Activated CD4-positive, alpha-beta T cell treated with anti-CD3 and anti-CD28 coated beads, Interleukin-2, amount 50 U/mL, for 1 hour (primary cell): ENCODE measurements around the gene FYN.

ENCODE experiments used
- DNase-seq: peaks from one replicate; pipeline ENCODE4 v3.0.0-alpha.2; 2020

Gene FYN

GRCh38 chr6:111829581-111829980 lies 43.7 kb downstream of the FYN start:
- no peak for DNase-seq

- no peak for DNase-seq
Observed at GRCh38 chr6:111828809-111829208, 44.4 kb downstream of the FYN start.

- no peak for DNase-seq
Observed at GRCh38 chr6:111825439-111826086, 47.7 kb downstream of the FYN start.

DNA sequence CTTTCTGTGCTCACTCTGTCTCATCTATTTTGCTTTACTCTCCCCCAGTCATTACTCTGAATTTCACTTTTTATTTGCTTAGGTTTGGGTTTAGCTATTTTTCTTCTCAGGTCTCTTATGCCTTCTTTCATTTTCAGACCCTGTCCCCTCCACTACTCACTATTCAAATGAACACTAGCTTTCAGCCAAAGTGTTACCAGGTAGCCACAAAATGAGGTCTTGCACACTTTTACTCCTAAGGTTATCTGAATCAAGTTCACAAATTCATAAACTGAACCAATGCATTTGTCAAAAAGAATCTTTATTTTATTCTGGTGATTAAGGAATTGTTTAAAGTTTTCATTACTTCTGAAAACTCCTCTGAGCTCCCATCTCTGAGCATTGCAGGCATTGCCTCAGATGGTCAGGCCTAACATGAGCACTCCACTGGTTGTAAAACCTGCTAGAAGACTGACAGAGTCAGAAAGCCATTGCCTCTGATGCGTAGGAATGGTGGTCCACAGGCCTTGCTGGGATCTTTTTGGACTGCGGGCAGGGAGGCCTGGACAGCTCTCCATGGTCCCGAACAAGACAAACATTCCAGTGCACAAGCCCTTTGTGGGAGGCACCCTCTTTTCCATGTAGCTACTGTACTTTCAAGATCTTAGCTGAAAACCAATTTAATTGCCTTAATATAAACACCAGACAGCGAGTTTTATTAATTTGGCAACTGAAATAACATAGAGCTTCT lies 48.5 kb downstream of the FYN start:
- no peak for DNase-seq

GRCh38 chr6:111823831-111824607 lies 49.2 kb downstream of the FYN start:
- no peak for DNase-seq

GRCh38 chr6:111823012-111823411 lies 50.2 kb downstream of the FYN start:
- DNase-seq, result no peak

- no peak for DNase-seq
Observed at GRCh38 chr6:111819458-111819857, 53.8 kb downstream of the FYN start.

- DNase-seq, result no peak
Observed at GRCh38 chr6:111818539-111819226, 54.6 kb downstream of the FYN start.

DNA sequence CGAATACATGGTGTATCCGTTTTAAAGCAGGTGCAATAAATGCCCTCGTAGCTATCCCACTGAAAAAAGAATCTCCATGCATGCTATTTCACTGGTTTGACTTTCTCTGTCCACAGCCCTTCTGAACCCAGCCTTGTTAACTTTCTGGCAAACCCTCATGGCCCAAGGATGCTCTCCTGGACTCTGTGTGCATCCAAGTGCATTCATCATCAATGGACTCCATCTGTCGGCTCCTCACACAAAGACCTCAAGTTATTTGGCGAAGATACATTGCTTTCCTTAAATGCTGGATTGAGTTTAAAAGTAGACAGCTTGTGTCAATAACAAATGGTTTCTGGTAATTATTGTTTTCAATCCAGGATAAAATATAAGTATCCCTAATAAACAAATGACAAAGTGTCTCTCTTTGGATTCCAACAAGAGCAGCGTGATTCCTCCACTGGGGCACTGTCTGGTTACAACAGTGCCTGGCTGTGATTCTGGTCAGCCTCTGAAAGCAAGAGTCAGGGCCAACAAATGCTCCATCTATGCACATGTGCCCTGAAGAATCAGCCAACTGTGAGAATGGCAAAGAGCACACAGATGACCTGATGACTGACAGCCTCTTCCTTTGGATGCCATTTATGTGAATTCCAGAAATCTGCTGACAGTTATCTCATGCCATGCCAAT lies 55.7 kb downstream of the FYN start:
- no peak for DNase-seq

GRCh38 chr6:111813677-111814310 lies 59.5 kb downstream of the FYN start:
- DNase-seq, result no peak

DNA sequence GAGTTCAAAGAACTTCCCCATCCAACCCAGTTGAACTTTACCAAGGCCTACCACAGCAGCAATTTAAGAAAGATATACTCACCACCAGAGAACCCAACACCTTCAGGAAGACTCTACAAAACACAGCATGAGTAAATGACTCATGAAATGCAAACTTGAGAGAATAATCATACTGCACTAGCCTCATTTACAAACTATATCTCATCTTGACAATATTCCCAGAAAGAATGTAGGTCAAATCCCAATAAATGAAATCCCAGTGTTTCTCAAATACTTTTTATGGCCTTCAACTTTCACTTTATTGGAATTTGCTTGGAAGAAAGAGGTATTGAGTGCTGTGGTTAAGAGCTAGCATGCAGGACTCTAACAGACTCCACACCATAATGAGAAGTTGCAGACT lies 60.0 kb downstream of the FYN start:
- no peak for DNase-seq

DNA sequence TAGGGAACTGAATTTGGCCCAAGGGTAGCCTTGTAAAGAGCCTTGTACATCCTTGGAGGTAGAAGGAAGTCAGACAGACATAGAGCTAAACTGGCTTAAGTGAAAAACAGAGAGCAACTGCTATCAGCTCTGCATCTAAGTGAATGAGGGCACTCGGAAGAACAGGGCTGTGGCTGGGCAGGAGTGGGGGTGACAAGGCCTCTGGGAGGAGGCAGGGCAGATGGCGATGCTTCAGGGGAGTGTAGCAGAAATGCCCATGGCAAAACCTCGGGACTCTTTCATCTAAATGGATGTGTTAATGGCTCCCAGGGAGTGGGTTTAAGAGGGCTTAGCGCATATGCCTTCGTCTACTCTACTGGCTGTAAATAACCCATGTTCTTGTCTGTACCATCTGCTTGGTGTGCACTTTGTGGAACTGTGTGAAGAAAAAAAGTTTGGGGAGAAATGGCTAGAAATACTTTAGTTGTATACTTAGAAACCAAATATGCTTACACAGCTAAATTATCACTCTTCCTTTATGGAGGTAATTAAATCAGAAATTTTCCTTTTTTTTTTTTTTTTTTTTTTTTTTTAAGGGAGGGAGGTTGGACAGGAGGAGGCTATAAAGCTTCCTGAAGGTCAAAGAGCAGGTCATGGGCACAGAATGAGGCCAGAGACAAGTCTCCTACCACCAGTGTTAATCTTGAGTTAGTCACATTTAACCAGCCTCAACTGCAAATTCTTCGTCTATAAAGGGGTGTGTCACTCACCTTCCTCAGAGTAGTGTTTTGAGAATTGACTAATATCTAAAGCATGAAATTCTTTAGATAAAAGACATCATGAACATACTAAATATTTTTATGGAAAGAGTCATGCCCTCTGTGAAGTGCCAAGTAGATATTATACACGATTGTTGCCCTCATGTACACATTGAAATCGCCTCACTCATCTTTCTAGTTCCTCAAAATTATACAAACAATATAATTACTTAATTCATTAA lies 60.9 kb downstream of the FYN start:
- no peak for DNase-seq

GRCh38 chr6:111810294-111811131 lies 62.7 kb downstream of the FYN start:
- DNase-seq, result no peak

- no peak for DNase-seq
Observed at GRCh38 chr6:111809766-111810165, 63.5 kb downstream of the FYN start.

DNA sequence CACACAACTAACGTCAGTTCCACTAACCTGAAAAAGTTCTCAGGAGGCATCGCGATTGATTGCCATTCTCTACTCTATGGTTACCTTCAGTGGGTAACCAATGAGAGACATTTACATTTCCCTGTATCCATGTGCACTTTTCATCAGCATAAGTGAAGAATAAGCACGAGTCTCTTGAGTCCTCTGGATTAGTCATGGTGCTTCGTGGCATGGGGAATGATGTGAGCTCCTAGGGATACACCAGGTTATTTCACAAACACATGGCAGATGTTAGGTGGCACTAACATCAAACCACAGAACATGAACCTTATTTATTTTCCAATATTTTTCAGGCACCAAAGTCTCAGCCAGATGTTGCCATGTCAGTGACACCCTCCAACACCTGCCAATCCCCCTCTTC lies 64.0 kb downstream of the FYN start:
- DNase-seq, result no peak

DNA sequence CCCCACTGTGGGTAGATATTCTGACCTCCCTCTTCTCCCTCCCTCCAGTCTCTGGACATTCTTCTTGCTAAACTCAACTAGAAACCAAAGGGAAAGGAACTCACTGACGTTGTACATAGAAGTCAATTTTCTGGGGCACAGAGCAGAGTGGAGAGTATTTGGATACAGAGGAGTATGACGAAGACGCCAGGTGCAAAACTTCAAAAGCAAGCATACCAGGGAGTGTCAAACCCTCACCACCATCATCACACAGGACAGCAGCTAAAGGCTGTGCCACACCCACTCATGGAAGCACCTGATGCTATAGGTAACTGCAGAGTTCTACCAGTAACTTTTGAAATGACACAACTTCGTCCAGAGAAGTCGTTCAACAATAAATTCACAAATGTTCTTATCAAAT lies 64.8 kb downstream of the FYN start:
- DNase-seq, result no peak

DNA sequence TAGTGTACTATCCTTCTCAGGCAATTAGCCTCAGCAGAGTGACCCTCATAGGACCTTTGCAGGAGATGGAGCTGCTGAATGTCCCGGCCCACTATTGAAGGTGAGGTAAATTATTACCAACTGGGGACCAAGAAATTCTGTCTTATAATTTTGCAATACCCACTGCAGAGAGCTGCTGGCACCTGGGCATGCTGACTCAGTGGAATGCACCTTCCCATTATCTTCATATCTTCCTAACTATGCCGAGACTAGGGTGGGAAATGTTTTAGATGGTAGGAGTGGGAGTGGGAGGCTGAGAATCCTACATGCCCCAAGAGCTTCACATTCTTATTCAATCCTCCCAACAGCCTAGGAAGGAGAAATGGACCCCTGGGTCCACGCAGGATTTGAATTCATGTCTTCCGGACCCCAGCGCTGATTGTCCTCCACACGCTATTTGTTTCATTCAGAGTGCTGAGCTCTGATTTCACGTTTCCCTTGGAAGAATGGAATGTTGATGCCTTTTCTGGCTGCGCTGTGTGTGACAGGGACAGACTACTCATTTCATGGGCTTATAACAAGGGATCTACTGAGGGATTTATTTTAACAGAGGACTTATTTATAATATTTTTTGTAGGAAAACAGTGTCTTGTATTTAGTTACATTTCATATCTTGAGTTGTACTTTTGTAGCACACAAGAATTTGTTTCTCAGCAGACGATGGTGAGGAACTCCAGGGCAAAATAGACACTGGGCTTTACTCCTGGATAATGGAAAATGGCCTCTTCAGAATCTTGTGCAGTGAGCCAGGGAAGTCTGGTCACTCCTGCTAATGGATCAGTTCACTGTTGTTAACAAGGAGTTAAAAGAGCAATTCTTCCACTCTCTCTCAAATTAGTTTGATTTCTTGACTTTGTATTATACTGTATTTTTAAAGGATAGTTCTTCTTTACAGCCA lies 66.4 kb downstream of the FYN start:
- DNase-seq, result no peak

DNA sequence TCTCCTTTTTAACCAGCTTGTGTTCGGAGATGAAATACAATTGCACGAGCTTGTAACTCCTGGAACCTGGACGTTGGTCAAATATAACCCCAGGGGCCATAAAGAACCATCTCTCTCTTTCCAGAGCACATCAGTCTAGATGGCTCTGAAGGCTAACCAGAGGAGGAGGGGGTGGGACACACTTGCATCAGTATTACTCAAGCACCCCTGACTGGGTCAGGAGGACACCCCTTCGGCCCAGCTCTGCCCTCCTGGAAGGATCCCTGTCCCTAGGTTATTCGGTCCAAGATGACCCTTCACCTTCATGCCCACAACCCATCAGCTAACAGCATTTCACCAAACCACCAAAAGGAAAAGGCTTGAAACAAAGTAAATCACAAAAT lies 67.1 kb downstream of the FYN start:
- no peak for DNase-seq
